HEK293 (cell line): ENCODE measurements around the gene ABCA1.
"Not testable (repeated sequence)": the region's sequence is repeated elsewhere in the genome, so short reads cannot be mapped to it uniquely, and the experiment has no call there.

ENCODE experiments used
- CTCF ChIA-PET: fragments of 350-600 bp; formaldehyde crosslinking; extraction: SDS; loops from one replicate; lab custom pipeline; 2021; ENCODE audit warnings: antibody characterized with exemption; lab: Yijun Ruan, JAX
- POLR2A ChIA-PET: fragments of 300-600 bp; formaldehyde crosslinking; extraction: SDS; loops from one replicate; lab custom pipeline; 2020; ENCODE audit warnings: antibody characterized with exemption, inconsistent platforms; lab: Yijun Ruan, JAX
- H3K27ac ChIP-seq: fragments of 200-500 bp; sonication (Bioruptor generic); 2 replicates; pipeline ENCODE4 v1.5.1; 2014; ENCODE audit warnings: low read depth, low read length, control low read depth, inconsistent platforms; ENCODE audit errors: extremely low read depth
- H3K36me3 ChIP-seq, 2 experiments: fragments of 200-500 bp in 1 of 2; sonication (Bioruptor generic) in 1 of 2; 1 replicate in 1 of 2; 2 replicates in 1 of 2; pipeline ENCODE4 v1.5.1; 2014 to 2017; ENCODE audit warnings: inconsistent platforms in 2 of 2, low read length in 2 of 2; ENCODE audit not compliant: control insufficient read depth in 2 of 2, insufficient read depth in 1 of 2
- H3K4me1 ChIP-seq: fragments of 200-500 bp; sonication (Bioruptor generic); 2 replicates; pipeline ENCODE4 v1.5.1; 2014; ENCODE audit warnings: mild to moderate bottlenecking, low read length, inconsistent platforms; ENCODE audit not compliant: control insufficient read depth, insufficient read depth
- H3K4me3 ChIP-seq: 2 replicates; pipeline ENCODE4 v1.5.1; 2011; ENCODE audit warnings: low read depth, mild to moderate bottlenecking, control low read depth, low read length, moderate library complexity
- H3K9me3 ChIP-seq: fragments of 200-500 bp; sonication (Bioruptor generic); 2 replicates; pipeline ENCODE4 v1.5.1; 2014; ENCODE audit warnings: low read depth, low read length, inconsistent platforms; ENCODE audit not compliant: control insufficient read depth, insufficient read depth
- BCL11A ChIP-seq: fragments of 450-650 bp; formaldehyde crosslinking; IDR thresholded peaks from 2 replicates; pipeline ENCODE4 v1.5.1; 2016; ENCODE audit warnings: low read depth, missing biosample characterization, missing genetic modification characterization
- MEIS1 ChIP-seq: sonication (generic); formaldehyde crosslinking; IDR thresholded peaks from 2 replicates; pipeline ENCODE4 v1.8.1; 2022; ENCODE audit warnings: missing genetic modification reagents, mild to moderate bottlenecking, borderline replicate concordance
- TSHZ1 ChIP-seq: fragments of 450-650 bp; formaldehyde crosslinking; IDR thresholded peaks from 2 replicates; pipeline ENCODE4 v1.5.1; 2016; ENCODE audit warnings: missing biosample characterization, missing genetic modification characterization, borderline replicate concordance
- ZEB2 ChIP-seq: fragments of 450-650 bp; formaldehyde crosslinking; IDR thresholded peaks from 2 replicates; pipeline ENCODE4 v1.5.1; 2016; ENCODE audit warnings: missing biosample characterization, missing genetic modification characterization
- ZFP37 ChIP-seq: fragments of 450-650 bp; formaldehyde crosslinking; IDR thresholded peaks from 2 replicates; pipeline ENCODE4 v1.5.1; 2016; ENCODE audit warnings: missing biosample characterization, missing genetic modification characterization
- ZFP41 ChIP-seq: fragments of 450-650 bp; formaldehyde crosslinking; IDR thresholded peaks from 2 replicates; pipeline ENCODE4 v1.5.1; 2016; ENCODE audit warnings: missing biosample characterization, missing genetic modification characterization, borderline replicate concordance
- ZNF112 ChIP-seq: fragments of 450-650 bp; formaldehyde crosslinking; IDR thresholded peaks from 2 replicates; pipeline ENCODE4 v1.5.0; 2017; ENCODE audit warnings: missing biosample characterization, missing genetic modification characterization
- ZNF24 ChIP-seq: fragments of 450-650 bp; formaldehyde crosslinking; IDR thresholded peaks from 2 replicates; pipeline ENCODE4 v1.5.1; 2016; ENCODE audit warnings: missing biosample characterization, missing genetic modification characterization
- ZNF324 ChIP-seq: fragments of 450-650 bp; formaldehyde crosslinking; IDR thresholded peaks from 2 replicates; pipeline ENCODE4 v1.5.1; 2016; ENCODE audit warnings: missing biosample characterization, missing genetic modification characterization
- ZNF366 ChIP-seq: fragments of 450-650 bp; formaldehyde crosslinking; conservative IDR thresholded peaks from 2 replicates; pipeline ENCODE4 v1.5.1; 2016; ENCODE audit warnings: missing biosample characterization, missing genetic modification characterization
- ZNF510 ChIP-seq: fragments of 450-650 bp; formaldehyde crosslinking; IDR thresholded peaks from 2 replicates; pipeline ENCODE4 v1.5.1; 2018; ENCODE audit warnings: mild to moderate bottlenecking, missing genetic modification characterization, missing biosample characterization; ENCODE audit not compliant: insufficient replicate concordance
- ZNF518A ChIP-seq: fragments of 450-650 bp; formaldehyde crosslinking; conservative IDR thresholded peaks from 2 replicates; pipeline ENCODE4 v1.5.1; 2016; ENCODE audit warnings: low read depth, missing biosample characterization, missing genetic modification characterization
- ZNF658 ChIP-seq: fragments of 450-650 bp; formaldehyde crosslinking; IDR thresholded peaks from 2 replicates; pipeline ENCODE4; 2016; ENCODE audit warnings: missing biosample characterization, missing genetic modification characterization
- ZNF707 ChIP-seq: fragments of 450-650 bp; formaldehyde crosslinking; IDR thresholded peaks from 2 replicates; pipeline ENCODE4 v1.5.1; 2016; ENCODE audit warnings: missing biosample characterization, missing genetic modification characterization
- ZNF747 ChIP-seq: fragments of 450-650 bp; formaldehyde crosslinking; IDR thresholded peaks from 2 replicates; pipeline ENCODE4 v1.5.1; 2016; ENCODE audit warnings: missing biosample characterization, missing genetic modification characterization
- ZNF768 ChIP-seq: fragments of 450-650 bp; formaldehyde crosslinking; IDR thresholded peaks from 2 replicates; pipeline ENCODE4 v1.5.1; 2018; ENCODE audit warnings: missing biosample characterization, mild to moderate bottlenecking, missing genetic modification characterization
- ZNF830 ChIP-seq: fragments of 450-650 bp; IDR thresholded peaks from 2 replicates; pipeline ENCODE4 v1.5.0; 2018; ENCODE audit warnings: missing biosample characterization, missing genetic modification characterization, low read depth, mild to moderate bottlenecking, moderate library complexity
- ZSCAN16 ChIP-seq: fragments of 450-650 bp; formaldehyde crosslinking; IDR thresholded peaks from 2 replicates; pipeline ENCODE4 v1.5.1; 2016; ENCODE audit warnings: missing biosample characterization, missing genetic modification characterization
- ZSCAN23 ChIP-seq: fragments of 450-650 bp; formaldehyde crosslinking; IDR thresholded peaks from 2 replicates; pipeline ENCODE4 v1.5.1; 2016; ENCODE audit warnings: missing biosample characterization, missing genetic modification characterization
- TF ChIP-seq, protein P1 (sequence below): fragments of 450-650 bp; formaldehyde crosslinking; IDR thresholded peaks from 2 replicates; pipeline ENCODE4 v1.5.1; 2016; ENCODE audit warnings: missing biosample characterization, missing genetic modification characterization

ABCA1 gene

GRCh38 chr9:104769655-104770054 is 158.3 kb downstream of the ABCA1 start:
- peaks cover 0 to 4% of the 10 kb centered on the region in 2 experiments; a peak in 2 of 3 replicates for H3K36me3 ChIP-seq
- TF ChIP-seq BCL11A (tag by site-specific recombination) = no peak
- TF ChIP-seq ZFP37 = no peak
- no peak for TF ChIP-seq ZNF747
- TF ChIP-seq ZNF658 (tag by site-specific recombination) = no peak
- no peak for TF ChIP-seq ZNF707 (tag by site-specific recombination)
- TF ChIP-seq MEIS1 = no peak
- no peak for TF ChIP-seq ZNF366 (tag by site-specific recombination)
- TF ChIP-seq ZNF510 (tag by site-specific recombination) = no peak
- no peak for TF ChIP-seq ZSCAN16
- TF ChIP-seq ZNF768 (tag by site-specific recombination) = no peak
- TF ChIP-seq ZEB2 (tag by site-specific recombination) = no peak
- no peak for TF ChIP-seq ZFP41 (tag by site-specific recombination)
- no peak for TF ChIP-seq ZNF324 (tag by site-specific recombination)
- no peak for TF ChIP-seq ZSCAN23 (tag by site-specific recombination)
- TF ChIP-seq ZNF830 = no peak
- no peak for TF ChIP-seq TSHZ1 (tag by site-specific recombination)
- TF ChIP-seq ZNF24 = no peak
- TF ChIP-seq ZNF518A = no peak
- no peak for TF ChIP-seq ZNF112 (tag by site-specific recombination)
- TF ChIP-seq, protein P1, sequence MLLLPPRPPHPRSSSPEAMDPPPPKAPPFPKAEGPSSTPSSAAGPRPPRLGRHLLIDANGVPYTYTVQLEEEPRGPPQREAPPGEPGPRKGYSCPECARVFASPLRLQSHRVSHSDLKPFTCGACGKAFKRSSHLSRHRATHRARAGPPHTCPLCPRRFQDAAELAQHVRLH (tag by site-specific recombination) = no peak
- no peaks in the 10 kb centered on the region for H3K4me1 ChIP-seq
- H3K4me3 ChIP-seq = no peak overlapping the region
- POLR2A ChIA-PET = no interaction called here
- no peaks in the 10 kb centered on the region for H3K9me3 ChIP-seq
- H3K27ac ChIP-seq = no peak overlapping the region
- CTCF ChIA-PET = interaction anchor here (0.7 to 2.1 kb wide), 2 partner anchors 287 to 646 kb away, joined by 3 to 4 read pairs; no protein-coding TSS in a partner anchor

- not testable (repeated sequence) for H3K4me3 ChIP-seq, H3K9me3 ChIP-seq, H3K27ac ChIP-seq, H3K36me3 ChIP-seq, H3K4me1 ChIP-seq
- ChIA-PET POLR2A (interaction anchor here (0.6 kb wide), 1 partner anchor 43 kb away, joined by 3 read pairs; no protein-coding TSS in a partner anchor), CTCF (interaction anchor here (0.6 to 2.1 kb wide), 4 partner anchors 10 to 646 kb away, joined by 3 to 4 read pairs (median 3); no protein-coding TSS in a partner anchor)
Measured at GRCh38 chr9:104769029-104769428, 158.9 kb downstream of the ABCA1 start.
